ENCODE results near the gene AMELX.

The AMELX gene

DNA sequence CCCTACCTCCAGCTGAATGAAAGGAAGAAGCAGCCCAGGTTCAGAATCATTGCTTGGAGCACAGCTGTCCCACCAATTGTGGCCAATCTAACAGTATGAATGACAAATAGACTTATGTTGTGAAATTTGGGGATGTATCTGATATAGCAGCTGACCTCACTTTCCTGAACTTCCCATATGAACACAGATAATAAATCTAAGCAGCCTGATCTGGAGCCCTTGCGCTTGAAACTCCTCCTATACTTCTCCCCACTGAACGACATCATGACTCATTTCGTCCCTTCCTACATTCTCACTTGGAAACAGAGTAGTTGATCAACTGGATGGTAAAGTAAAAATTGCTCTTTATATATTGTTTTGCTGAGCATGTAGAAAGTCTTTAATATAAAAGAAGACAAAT lies 24.2 kb upstream of the AMELX start:
- no peak for TF ChIP-seq EGR1 (IDR thresholded peaks at IDR 0.05)
- no peak for TF ChIP-seq EP300 (IDR thresholded peaks at IDR 0.05; ENCODE audit: borderline replicate concordance)
- TF ChIP-seq, protein P1, sequence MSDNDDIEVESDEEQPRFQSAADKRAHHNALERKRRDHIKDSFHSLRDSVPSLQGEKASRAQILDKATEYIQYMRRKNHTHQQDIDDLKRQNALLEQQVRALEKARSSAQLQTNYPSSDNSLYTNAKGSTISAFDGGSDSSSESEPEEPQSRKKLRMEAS (IDR thresholded peaks at IDR 0.05), result no peak
- no peak for TF ChIP-seq TAF1 (IDR thresholded peaks at IDR 0.05; ENCODE audit: low read depth)
- TF ChIP-seq NFIC (IDR thresholded peaks at IDR 0.05), result no peak
- no peak for TF ChIP-seq CREB1 (IDR thresholded peaks at IDR 0.05; ENCODE audit: low read depth)
- TF ChIP-seq, protein P2, sequence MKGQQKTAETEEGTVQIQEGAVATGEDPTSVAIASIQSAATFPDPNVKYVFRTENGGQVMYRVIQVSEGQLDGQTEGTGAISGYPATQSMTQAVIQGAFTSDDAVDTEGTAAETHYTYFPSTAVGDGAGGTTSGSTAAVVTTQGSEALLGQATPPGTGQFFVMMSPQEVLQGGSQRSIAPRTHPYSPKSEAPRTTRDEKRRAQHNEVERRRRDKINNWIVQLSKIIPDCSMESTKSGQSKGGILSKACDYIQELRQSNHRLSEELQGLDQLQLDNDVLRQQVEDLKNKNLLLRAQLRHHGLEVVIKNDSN (IDR thresholded peaks at IDR 0.05), result no peak
- TF ChIP-seq YY1 (IDR thresholded peaks at IDR 0.05; ENCODE audit: low read depth), result no peak
- TF ChIP-seq TCF12 (IDR thresholded peaks at IDR 0.05; ENCODE audit: low read depth), result no peak
- TF ChIP-seq, protein P3, sequence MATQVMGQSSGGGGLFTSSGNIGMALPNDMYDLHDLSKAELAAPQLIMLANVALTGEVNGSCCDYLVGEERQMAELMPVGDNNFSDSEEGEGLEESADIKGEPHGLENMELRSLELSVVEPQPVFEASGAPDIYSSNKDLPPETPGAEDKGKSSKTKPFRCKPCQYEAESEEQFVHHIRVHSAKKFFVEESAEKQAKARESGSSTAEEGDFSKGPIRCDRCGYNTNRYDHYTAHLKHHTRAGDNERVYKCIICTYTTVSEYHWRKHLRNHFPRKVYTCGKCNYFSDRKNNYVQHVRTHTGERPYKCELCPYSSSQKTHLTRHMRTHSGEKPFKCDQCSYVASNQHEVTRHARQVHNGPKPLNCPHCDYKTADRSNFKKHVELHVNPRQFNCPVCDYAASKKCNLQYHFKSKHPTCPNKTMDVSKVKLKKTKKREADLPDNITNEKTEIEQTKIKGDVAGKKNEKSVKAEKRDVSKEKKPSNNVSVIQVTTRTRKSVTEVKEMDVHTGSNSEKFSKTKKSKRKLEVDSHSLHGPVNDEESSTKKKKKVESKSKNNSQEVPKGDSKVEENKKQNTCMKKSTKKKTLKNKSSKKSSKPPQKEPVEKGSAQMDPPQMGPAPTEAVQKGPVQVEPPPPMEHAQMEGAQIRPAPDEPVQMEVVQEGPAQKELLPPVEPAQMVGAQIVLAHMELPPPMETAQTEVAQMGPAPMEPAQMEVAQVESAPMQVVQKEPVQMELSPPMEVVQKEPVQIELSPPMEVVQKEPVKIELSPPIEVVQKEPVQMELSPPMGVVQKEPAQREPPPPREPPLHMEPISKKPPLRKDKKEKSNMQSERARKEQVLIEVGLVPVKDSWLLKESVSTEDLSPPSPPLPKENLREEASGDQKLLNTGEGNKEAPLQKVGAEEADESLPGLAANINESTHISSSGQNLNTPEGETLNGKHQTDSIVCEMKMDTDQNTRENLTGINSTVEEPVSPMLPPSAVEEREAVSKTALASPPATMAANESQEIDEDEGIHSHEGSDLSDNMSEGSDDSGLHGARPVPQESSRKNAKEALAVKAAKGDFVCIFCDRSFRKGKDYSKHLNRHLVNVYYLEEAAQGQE (IDR thresholded peaks at IDR 0.05; ENCODE audit: low read depth), result no peak
- TF ChIP-seq CEBPB (IDR thresholded peaks at IDR 0.05), result no peak
- no peak for TF ChIP-seq RAD21 (IDR thresholded peaks at IDR 0.05; ENCODE audit: low read depth)
- TF ChIP-seq ZBTB7A (IDR thresholded peaks at IDR 0.05; ENCODE audit: low read depth), result no peak

DNA sequence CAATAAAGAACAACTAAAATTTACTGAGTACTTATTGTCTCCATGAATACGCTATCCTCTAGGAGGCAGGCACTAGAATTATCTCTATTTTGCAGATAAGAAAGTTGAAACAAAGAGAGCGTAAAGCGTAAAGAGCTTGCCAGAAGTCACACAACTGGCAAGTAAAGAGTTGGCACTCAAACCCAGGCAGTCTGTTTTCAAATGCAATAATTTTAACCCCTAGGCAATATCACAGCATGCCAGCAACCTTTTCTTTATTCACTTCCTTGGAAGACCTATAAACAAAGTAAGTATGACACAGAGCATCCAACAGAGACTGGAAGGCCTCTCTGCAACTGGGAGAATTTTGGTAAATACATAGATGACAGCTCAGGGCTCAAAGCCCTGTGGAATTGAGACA lies 23.2 kb upstream of the AMELX start:
- TF ChIP-seq YY1 (IDR thresholded peaks at IDR 0.05; ENCODE audit: low read depth), result no peak
- no peak for TF ChIP-seq EP300 (IDR thresholded peaks at IDR 0.05; ENCODE audit: borderline replicate concordance)
- no peak for TF ChIP-seq CEBPB (IDR thresholded peaks at IDR 0.05)
- TF ChIP-seq, protein P3 (IDR thresholded peaks at IDR 0.05; ENCODE audit: low read depth), result no peak
- TF ChIP-seq NFIC (IDR thresholded peaks at IDR 0.05), result no peak
- no peak for TF ChIP-seq RAD21 (IDR thresholded peaks at IDR 0.05; ENCODE audit: low read depth)
- TF ChIP-seq TAF1 (IDR thresholded peaks at IDR 0.05; ENCODE audit: low read depth), result no peak
- TF ChIP-seq, protein P2 (IDR thresholded peaks at IDR 0.05), result no peak
- no peak for TF ChIP-seq CREB1 (IDR thresholded peaks at IDR 0.05; ENCODE audit: low read depth)
- TF ChIP-seq, protein P1 (IDR thresholded peaks at IDR 0.05), result no peak

DNA sequence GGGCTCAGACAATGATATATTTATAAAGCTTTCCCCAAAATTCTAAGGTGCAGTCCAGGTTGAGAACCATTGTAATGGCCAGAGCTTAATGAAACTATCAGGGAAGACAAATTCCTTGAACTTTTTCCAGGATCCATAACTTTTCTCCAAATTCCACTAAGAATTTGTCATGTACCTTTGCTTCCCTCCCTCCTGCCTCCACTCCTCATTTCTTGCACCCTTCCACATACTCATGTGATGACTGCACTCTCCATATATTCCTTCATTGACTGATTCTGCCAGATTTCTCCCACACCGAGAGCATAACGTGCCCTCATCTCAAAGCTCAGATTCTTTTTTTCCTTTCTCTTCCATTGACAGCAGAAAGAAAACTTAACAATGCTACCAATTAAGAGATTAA lies 20.9 kb upstream of the AMELX start:
- TF ChIP-seq TAF1 (IDR thresholded peaks at IDR 0.05; ENCODE audit: low read depth), result no peak
- TF ChIP-seq, protein P2 (IDR thresholded peaks at IDR 0.05), result no peak
- TF ChIP-seq RAD21 (IDR thresholded peaks at IDR 0.05; ENCODE audit: low read depth), result no peak
- no peak for TF ChIP-seq EGR1 (IDR thresholded peaks at IDR 0.05)
- TF ChIP-seq EP300 (IDR thresholded peaks at IDR 0.05; ENCODE audit: borderline replicate concordance), result no peak
- TF ChIP-seq, protein P1 (IDR thresholded peaks at IDR 0.05), result no peak
- no peak for TF ChIP-seq TCF12 (IDR thresholded peaks at IDR 0.05; ENCODE audit: low read depth)
- TF ChIP-seq NFIC (IDR thresholded peaks at IDR 0.05), result no peak
- no peak for TF ChIP-seq YY1 (IDR thresholded peaks at IDR 0.05; ENCODE audit: low read depth)
- no peak for TF ChIP-seq TEAD4 (IDR thresholded peaks at IDR 0.05)

DNA sequence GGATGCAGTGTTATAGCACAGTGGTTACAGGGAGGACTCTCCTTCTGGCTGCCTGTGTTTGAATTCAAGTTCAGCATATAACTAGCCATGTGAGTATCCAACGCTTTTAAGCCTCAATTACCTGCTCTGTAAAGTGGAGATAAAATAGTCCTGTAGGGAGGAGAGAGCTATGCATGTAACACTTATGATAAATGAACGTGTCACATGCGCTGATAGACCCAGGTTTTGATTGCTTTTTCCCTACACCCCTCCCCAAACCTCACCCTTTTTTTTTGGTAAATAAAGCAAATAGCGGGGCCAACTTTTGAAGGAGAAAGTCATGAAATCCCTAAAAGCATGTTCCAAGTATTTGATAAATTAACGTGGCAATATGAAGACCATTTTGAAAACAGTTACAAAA lies 20.4 kb upstream of the AMELX start:
- TF ChIP-seq TEAD4 (IDR thresholded peaks at IDR 0.05) (no peak), CREB1 (IDR thresholded peaks at IDR 0.05; ENCODE audit: low read depth) (no peak), TCF12 (IDR thresholded peaks at IDR 0.05; ENCODE audit: low read depth) (no peak), TAF1 (IDR thresholded peaks at IDR 0.05; ENCODE audit: low read depth) (no peak), FOXM1 (IDR thresholded peaks at IDR 0.05; ENCODE audit: borderline replicate concordance, low read depth) (no peak), NFIC (IDR thresholded peaks at IDR 0.05) (no peak), YY1 (IDR thresholded peaks at IDR 0.05; ENCODE audit: low read depth) (no peak), EGR1 (IDR thresholded peaks at IDR 0.05) (no peak), RAD21 (IDR thresholded peaks at IDR 0.05; ENCODE audit: low read depth) (no peak), ZBTB7A (IDR thresholded peaks at IDR 0.05; ENCODE audit: low read depth) (no peak), EP300 (IDR thresholded peaks at IDR 0.05; ENCODE audit: borderline replicate concordance) (no peak), CEBPB (IDR thresholded peaks at IDR 0.05) (no peak)
- TF ChIP-seq, protein P2 (IDR thresholded peaks at IDR 0.05), result no peak
- TF ChIP-seq, protein P1 (IDR thresholded peaks at IDR 0.05), result no peak
- TF ChIP-seq, protein P3 (IDR thresholded peaks at IDR 0.05; ENCODE audit: low read depth), result no peak

Data from Ishikawa (cell line).